HG03159 (cell line): ENCODE measurements around the gene SON.
A peak's percentile ranks its signal among the peaks of the same experiment; 100 is the strongest.
"Not testable (repeated sequence)": the region's sequence is repeated elsewhere in the genome, so short reads cannot be mapped to it uniquely, and the experiment has no call there.

Experiments used
- ATAC-seq: cut with Tn5 transposase; IDR thresholded peaks from one replicate; pipeline ENCODE4 v1.9.1; 2021; ENCODE audit warnings: mild to moderate bottlenecking, moderate library complexity; ENCODE audit not compliant: unreplicated experiment

The SON gene, protein sequence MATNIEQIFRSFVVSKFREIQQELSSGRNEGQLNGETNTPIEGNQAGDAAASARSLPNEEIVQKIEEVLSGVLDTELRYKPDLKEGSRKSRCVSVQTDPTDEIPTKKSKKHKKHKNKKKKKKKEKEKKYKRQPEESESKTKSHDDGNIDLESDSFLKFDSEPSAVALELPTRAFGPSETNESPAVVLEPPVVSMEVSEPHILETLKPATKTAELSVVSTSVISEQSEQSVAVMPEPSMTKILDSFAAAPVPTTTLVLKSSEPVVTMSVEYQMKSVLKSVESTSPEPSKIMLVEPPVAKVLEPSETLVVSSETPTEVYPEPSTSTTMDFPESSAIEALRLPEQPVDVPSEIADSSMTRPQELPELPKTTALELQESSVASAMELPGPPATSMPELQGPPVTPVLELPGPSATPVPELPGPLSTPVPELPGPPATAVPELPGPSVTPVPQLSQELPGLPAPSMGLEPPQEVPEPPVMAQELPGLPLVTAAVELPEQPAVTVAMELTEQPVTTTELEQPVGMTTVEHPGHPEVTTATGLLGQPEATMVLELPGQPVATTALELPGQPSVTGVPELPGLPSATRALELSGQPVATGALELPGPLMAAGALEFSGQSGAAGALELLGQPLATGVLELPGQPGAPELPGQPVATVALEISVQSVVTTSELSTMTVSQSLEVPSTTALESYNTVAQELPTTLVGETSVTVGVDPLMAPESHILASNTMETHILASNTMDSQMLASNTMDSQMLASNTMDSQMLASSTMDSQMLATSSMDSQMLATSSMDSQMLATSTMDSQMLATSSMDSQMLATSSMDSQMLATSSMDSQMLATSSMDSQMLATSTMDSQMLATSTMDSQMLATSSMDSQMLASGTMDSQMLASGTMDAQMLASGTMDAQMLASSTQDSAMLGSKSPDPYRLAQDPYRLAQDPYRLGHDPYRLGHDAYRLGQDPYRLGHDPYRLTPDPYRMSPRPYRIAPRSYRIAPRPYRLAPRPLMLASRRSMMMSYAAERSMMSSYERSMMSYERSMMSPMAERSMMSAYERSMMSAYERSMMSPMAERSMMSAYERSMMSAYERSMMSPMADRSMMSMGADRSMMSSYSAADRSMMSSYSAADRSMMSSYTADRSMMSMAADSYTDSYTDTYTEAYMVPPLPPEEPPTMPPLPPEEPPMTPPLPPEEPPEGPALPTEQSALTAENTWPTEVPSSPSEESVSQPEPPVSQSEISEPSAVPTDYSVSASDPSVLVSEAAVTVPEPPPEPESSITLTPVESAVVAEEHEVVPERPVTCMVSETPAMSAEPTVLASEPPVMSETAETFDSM (N-terminal part only)

DNA sequence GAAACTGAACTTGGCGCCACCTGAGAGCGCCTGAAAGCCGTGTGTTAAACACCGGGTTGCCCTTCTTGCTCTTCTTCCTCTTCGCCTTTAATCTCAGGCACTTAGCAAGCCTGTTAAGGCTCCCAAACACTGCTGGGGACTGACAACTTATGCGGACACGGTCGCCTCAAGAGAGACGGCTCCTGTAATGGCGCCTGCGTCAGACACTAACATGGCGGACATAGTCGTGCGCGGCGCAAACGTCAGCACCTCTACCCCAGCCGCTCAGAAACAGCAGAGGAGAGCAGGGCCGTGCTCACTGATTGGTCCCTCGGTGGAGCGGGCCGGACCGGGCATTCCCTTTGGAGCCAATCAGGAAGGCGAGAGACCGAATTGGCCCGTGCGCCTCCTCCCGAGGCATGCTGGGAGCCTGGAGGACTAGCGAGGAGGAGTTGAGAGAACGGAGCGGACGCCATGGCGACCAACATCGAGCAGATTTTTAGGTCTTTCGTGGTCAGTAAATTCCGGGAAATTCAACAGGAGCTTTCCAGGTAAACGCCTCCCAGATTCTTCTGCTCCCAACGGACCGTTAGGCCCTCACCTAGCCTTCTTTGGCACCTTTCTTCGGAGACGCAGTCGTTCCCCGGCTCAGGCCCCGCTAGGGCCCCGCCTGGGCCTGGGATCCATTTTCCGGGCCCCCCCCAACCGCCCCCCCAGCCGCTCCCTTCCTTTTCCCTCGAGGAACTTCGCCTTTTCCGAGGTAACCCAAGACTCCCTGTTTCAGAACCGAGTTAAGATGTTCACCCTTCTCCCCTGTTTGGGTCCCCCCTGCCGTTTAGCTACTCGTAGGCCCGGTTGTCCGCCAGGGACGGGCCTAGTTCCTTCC lies at the start of gene SON:
SON (plus strand) TSS at position 399 of the 865 bp plus-strand sequence; CDS start at position 454, 55 bp downstream.
- ATAC-seq: peak; percentile 92

GRCh38 chr21:33493756-33494155 lies 49.1 kb upstream of the SON start:
- ATAC-seq: no peak

DNA sequence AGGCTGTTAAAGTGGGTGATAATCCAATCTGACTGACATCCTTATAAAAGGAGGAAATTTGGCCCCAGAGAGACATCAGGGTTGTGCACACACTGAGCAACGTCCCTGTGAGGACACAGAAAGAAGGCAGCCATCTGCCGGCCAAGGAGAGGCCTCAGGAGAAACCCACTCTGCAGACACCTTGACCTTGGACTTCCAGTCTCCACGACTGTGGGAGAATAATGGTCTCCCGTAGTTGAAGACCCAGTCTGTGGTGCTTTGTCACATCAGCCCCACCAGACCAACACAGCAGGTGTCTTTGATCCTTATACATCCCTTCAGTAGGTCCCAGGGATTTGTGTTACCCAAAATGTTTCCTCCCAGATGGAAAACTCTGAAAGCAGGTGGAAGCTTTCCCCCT lies 47.1 kb upstream of the SON start:
- no peak for ATAC-seq

- ATAC-seq: no peak
These were observed 46.5 kb upstream of the SON start for GRCh38 chr21:33496345-33496744.

DNA sequence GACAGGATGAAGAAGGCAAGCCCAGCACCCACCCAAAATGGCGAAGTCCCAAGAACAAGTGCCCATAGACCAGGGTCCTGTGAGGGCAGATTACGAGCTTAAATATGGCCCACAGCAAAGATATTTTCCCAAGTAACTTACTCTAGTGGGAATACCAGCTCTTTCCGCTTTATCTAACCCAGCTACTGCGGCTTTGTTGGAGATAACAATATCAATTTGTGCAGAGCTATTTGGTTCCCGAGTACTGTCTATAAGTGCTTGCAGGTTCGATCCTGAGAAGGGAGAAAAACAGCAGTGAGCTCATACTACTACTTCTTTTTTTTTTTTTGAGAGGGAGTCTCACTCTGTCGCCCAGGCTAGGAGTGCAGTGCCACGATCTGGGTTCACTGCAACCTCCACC lies 37.0 kb upstream of the SON start:
- ATAC-seq: no peak

DNA sequence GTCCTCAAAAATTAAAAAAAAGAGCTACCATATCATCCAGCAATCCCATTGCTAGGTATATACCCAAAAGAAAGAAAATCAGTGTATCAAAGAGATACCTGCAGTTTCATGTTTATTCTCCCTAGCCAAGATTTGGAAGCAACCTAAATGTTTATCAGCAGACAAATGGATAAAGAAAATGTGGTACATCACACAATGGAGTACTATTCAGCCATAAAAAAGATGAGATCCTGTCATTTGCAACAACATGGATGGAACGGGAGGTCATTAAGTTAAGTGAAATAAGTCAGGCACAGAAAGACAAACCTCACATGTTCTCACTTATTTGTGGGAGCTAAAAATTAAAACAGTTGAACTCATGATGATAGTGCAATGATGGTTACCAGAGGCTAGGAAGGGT lies 35.8 kb upstream of the SON start:
- not testable (repeated sequence) for ATAC-seq

GRCh38 chr21:33510826-33511225 lies 32.0 kb upstream of the SON start:
- ATAC-seq: no peak

- no peak for ATAC-seq
These were observed 31.2 kb upstream of the SON start for GRCh38 chr21:33511639-33512038.

- no peak for ATAC-seq
These were observed 30.4 kb upstream of the SON start for GRCh38 chr21:33512481-33512880.

GRCh38 chr21:33514229-33514628 lies 28.6 kb upstream of the SON start:
- no peak for ATAC-seq

GRCh38 chr21:33518899-33519298 lies 23.9 kb upstream of the SON start:
- no peak for ATAC-seq

DNA sequence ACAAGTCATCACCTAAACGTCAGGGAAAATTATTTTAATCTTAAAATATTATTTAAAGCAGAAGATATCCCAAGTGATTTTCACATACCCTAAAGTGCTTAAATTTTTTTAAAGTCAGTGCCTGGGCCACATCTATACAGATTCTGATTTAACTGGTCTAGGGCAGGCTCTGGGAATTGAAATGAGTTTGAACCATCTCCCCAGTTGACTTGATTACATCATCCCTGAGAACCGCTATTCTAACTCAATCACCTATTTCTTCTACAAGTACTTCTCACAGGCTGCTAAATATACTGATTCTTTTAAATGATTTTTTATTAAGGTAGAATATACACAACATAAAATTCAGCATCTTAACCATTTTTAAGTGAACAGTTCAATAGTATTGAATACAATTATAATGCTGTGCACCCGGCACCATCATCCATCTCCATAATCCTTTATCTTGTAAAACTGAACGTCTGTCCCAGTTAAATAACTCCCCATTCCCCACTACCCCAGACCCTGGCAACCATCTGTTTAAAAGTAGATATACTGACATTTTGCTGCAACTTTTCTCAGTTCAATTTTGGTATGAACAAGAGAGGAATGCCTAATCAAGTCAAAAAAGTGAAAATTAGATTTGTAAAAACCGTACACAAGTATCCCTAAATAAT lies 20.4 kb upstream of the SON start:
- ATAC-seq: no peak

DNA sequence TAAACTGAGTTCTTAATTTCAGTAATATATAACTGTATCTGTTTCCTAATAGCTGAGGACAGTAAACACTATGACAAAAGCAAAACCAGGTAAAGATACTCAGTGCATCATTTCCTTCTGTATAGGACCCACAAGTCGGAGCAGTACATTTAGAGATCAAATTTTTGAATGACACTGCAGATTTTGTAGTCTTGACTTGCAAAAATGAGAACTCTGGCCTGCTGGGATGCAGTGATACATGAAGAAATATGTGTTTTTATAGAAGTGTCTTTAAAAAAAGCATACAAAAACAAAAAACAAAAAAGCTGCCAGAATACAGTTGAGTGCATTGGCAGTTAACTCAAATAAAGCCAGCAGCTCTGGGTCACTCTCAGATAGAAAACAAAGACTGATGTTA lies 19.9 kb upstream of the SON start:
- no peak for ATAC-seq

DNA sequence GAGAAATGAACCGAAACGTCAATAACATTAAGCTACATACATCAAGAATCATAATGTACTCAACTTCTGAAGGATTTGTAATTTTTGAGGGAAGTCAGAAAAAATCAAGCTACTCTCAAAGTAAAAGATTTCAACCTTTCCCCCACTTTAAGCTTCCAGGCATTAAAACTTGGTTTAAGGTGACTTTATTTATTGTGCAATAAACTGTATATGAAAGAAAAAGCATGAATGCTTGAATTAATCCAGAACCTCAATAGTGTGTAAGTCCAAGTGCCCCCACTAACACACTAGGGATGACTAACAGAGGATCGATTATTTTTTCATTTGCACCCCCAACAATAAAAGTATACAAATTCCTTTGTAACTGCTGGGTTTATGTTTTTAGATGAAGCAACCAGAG lies 11.8 kb upstream of the SON start:
- ATAC-seq: no peak

- no peak for ATAC-seq
These were observed 5.6 kb upstream of the SON start for GRCh38 chr21:33537212-33537611.

DNA sequence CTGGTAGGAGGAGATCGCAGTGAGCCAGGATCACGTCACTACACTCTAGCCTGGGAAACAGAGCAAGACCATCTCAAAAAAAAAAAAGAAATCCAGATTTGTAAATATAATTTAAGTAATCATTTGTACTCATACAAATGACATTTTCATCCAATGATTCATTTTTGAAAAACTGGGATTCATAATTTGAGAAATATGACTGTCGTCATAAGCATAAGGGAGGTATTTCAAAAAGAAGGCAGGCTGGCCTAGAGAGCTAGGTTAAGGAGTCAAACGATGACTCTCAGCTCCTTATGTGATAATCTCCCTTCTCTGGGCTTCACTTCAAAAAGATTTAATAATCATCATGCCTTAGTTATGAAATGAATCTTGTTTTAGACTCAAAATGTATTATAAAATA lies 3.2 kb upstream of the SON start:
- ATAC-seq: no peak

DNA sequence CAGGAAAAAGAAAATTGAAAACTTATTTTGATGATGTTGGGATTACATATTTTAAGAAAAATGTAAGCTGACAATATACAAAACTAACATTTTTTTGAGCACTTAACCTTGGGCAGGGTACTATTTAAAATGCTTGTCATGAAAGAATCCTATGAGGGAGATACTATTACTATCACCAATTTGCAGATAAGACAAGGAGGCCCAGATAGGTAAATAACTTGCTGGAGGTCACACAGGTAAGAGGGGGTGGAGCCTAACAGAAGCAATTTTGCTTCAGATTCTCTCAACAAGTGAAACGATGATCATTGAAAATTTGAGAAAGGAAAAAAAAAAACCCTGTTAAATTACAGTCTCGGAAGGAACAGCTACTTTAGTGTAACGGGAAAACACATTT lies 2.1 kb upstream of the SON start:
- no peak for ATAC-seq

DNA sequence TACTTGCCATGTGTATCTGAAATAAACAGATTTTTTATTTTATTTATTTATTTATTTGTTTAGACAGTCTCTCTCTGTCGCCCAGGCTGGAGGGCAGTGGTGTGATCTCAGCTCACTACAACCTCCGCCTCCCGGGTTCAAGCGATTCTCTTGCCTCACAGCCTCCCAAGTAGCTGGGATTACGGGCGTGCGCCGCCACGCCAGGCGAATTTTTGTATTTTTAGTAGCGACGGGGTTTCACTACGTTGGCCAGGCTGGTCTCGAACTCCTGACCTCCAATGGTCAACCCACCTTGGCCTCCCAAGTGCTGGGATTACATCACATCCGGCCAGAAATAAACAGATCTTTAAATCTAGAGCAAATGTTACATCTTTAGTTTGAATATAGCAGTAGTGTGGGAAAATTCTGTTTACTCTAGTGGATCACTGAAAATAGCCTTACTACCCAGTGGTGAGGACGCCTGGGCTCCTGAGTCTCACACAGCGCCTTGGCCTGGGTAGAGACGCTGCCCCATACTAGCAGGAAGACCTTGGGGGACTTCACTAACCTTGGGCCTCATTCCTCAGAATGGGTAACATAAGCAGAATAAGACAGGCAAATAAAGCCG lies 1.6 kb upstream of the SON start:
- ATAC-seq: no peak
